Activated CD8-positive, alpha-beta memory T cell treated with anti-CD3 and anti-CD28 coated beads, Interleukin-2, amount 50 U/mL, for 24 hours (primary cell): ENCODE measurements around the gene CALHM2.
A peak's percentile ranks its signal among the peaks of the same experiment; 100 is the strongest.

ENCODE experiments used
- DNase-seq: peaks from one replicate; pipeline ENCODE4 v3.0.0-alpha.2; 2020; ENCODE audit errors: extremely low read depth

The CALHM2 gene

DNA sequence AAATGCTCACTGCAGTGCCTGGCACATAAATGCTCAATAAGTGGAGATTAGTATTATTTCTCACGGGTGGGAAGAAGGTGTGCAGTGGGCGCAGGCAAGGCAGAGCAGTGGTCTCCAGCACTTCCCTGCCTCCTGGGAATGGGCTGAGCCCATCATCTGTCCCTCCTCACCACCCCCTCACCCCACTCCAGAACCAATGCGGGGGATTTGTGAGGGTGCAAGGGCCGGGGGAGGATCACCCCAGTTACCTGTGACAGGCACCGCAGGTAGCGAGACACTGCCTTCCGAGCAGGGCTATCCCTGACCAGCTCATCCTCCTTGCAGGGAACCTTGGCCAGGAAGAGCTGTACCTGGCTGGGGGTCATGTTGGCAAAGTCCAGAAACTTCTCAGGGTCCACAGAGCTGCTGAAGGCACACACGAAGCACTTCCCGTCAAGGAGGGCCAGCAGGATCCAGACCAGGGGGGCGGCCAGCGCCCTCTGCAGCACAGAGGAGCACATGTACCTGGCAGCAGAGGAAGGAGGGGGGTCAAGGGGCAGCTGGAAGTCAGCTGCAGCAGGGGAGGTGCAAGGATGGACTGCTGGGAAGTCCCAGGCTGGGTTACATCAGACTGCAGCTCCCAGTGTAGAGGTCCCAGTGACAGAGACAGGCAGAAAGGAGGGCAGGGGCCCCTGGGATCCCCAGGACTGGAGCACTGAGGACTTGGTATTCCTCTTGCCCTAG, 24.0 kb upstream of the CALHM2 start:
- no peak for DNase-seq

DNA sequence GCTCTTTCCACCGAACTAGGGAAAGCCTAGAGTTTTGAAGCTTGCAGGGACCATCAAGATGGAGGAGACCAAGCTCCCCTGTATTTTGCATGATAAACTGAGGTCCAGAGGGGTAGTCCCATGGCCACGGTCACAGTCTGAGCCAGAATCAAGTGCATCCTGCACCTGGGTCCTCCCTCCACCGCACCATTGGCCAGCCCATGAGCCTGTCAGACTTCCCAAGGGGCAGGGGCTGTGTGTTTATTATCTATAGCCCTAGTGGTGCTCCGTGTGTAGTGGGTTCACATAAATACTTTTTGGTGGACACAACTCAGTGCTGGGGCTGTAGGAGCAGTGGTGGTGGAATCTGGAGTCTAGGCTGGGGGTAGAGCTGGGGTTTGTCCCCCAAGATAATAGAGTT, 23.3 kb upstream of the CALHM2 start:
- DNase-seq = no peak

GRCh38 chr10:103474077-103474476, 21.9 kb upstream of the CALHM2 start:
- DNase-seq = no peak

DNA sequence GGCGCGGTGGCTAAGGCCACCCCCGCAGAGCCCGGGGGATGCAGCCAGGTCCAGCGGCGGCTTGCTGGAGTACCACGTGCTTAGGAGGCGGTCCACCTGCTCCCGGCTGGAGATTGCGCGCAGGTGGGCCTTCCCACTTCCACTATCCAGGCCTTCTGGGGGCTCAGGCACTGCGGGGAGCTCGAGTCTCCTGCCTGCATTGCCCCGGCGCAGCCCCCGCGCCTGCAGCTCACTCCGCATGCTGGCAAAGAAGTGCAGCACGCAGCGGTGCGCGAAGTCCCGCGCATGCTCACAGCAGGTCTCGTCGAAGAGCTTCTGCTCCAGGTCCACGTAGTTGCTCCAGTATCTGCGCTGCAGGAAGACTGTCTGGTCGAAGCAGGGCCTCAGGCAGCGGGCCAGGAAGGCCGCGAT, 21.1 kb upstream of the CALHM2 start:
- no peak for DNase-seq

GRCh38 chr10:103472005-103472404, 19.8 kb upstream of the CALHM2 start:
- DNase-seq = no peak

GRCh38 chr10:103470761-103471653, 18.8 kb upstream of the CALHM2 start:
- DNase-seq = peak; percentile 39

- no peak for DNase-seq
Observed at GRCh38 chr10:103469201-103469600, 17.0 kb upstream of the CALHM2 start.

DNA sequence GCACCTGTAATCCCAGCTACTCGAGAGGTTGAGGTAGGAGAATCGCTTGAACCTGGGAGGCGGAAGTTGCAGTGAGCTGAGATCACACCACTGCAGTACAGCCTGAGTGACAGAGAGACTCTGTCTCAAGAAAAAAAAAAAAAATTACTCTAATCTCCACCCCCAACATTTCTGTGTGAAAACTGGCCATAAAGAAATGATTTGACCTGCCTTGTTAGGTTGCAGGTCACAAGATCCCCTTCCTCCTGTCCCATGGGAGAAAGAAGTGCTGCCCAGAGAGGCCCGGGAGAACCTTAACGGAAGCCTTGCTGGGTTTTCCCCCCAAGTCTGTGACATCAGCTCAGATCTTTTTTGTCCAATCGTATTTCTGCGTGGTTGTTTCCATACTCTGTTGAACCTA, 15.2 kb upstream of the CALHM2 start:
- no peak for DNase-seq

- DNase-seq = no peak
Observed at GRCh38 chr10:103466734-103467133, 14.6 kb upstream of the CALHM2 start.

- no peak for DNase-seq
Observed at GRCh38 chr10:103465411-103466179, 13.4 kb upstream of the CALHM2 start.

- DNase-seq = no peak
Observed at GRCh38 chr10:103463499-103463898, 11.3 kb upstream of the CALHM2 start.

DNA sequence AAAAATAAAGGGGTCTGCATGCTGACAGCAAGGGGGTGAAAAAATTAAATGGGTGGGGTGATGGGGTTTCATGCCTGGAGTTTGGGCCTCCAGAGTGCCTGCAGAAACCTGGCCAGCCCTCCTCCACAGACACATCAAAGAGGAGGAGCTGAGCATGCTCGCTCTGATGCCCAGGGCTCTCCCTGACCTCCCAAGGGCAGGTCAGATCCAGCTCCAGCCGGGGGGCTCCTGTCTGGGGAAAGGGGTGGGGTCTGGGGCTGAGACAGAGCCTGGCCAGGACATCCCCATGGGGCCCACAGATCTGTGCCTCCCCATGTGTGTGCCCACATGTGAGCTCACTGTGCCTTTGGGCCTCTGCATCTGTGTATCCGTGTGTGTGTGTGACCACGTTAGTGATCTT, 7.4 kb upstream of the CALHM2 start:
- DNase-seq = no peak

- no peak for DNase-seq
Observed at GRCh38 chr10:103458720-103459119, 6.5 kb upstream of the CALHM2 start, which contains the start of gene CALHM1. Gene CALHM1 (minus strand): TSS chr10:103458900. CDS start chr10:103458751, 149 bp downstream.

- no peak for DNase-seq
Observed at GRCh38 chr10:103457896-103458583, 5.9 kb upstream of the CALHM2 start.

- DNase-seq = no peak
Observed at GRCh38 chr10:103457176-103457712, 5.1 kb upstream of the CALHM2 start.

DNA sequence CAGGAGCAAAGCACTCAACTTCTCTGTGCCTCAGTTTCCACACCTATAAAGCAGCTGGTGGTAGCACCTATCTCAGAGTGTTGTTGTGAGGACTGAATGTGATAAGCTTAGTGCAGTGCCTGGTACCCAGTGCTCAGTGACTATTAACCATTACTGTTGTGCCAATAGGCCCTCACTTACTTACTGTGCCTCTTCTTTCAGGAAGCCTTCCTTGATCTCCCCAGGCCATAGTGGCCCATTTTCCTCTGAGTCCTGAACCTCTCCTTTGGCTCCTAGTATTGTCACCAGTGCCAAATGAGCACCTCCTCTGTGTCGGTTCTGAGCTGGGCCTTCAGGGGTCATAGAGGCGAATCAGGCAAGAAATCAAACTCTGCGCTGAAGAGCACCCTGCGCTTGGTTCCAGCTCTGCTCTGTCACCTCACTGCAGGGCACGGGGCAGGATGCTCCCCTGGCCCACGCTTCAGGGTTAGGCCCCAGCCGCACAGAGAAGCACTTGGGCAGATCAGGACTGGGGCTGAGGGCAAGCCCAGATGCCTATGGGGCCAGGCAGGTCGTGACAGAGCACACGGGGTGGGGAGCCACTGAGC, 4.0 kb upstream of the CALHM2 start:
- DNase-seq = no peak

DNA sequence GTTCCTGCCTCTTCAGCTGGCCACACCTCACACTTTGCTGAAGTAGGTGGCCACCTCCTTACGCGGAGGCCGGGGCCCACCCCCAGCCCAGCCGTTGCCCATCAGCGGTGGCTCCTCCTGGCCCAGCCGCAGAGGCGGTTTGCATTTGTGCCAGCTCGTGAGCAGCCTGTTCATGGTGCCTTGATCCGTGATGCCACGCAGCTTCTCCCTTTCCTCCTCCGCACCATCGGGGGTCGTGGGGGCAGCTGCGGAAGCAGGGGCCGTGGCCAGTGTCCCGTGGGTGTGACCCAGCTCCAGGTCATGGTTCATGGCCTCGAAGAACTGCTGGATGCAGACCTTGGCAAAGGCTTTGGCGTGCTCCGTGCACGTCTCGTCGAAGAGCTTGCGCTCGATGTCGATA, 3.1 kb upstream of the CALHM2 start:
- no peak for DNase-seq

DNA sequence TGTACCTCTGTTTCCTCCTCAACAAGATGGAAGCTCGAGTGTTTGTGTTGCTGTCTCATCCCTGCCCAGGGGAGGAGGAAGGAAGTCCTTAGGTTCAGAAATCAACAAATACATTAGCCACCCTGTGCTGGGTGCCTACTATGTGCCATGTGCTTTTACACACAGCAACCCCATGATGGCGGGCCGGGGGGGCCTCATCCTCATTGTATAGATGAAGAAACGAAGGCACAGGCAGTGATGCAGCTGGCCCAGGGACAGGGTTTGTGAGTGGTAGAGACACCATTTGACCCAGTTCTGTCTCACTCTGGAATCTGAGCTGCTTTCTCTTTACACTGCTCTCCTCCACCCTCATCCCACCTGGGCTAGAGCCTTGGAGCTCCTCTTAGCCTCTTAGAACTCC, 1.9 kb upstream of the CALHM2 start:
- no peak for DNase-seq

DNA sequence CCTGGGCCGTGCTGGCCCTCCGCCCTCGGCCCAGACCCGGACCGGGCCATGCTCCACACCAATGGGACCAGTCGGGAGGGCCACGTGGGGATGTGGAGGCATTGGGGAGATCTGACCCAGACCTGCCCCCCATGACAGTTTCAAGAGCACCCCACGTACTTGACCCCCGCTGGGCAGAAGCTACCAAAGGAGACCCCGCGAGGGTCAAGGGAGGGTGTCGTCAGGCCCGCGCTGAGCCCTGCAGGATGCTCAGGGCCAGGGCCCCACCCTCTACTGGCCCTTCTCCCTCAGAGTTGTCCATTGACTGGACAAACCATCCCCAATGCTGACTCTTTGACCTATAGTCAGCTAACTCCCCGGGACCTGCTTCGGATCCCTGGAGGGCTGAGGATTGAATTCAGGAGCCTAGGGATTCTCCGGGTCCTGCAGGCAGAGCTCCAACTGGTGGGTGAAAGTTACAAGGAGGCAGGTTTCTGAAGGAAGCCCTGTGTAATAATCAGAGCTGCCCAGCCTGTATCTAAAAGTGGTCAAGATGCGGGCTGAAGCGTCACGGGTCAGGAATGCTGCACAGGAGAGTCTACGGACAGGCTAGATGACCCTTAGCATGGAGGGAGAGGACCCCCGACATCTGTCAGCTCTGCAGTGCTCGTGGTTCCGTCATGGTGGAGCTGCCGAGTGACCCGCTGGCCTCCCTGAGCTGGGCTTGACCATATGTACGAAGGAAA, 498 bp upstream of the CALHM2 start:
- no peak for DNase-seq

- DNase-seq = no peak
Observed at GRCh38 chr10:103451091-103451813, 918 bp downstream of the CALHM2 start.
